NB4 (cell line): Measurements from ENCODE around the gene CNTNAP2.

Experiments
- CTCF ChIP-seq: IDR thresholded peaks from one replicate; pipeline ENCODE4 v1.5.1; 2012; ENCODE audit warnings: low read depth, low read length
- MAX ChIP-seq: IDR thresholded peaks from 2 replicates; pipeline ENCODE4 v1.6.1; 2011; ENCODE audit warnings: low read depth, low read length
- POLR2A ChIP-seq: IDR thresholded peaks from 2 replicates; pipeline ENCODE4 v1.6.1; 2011; ENCODE audit warnings: mild to moderate bottlenecking; ENCODE audit not compliant: insufficient read length; ENCODE audit errors: extremely low read depth

- no peak for TF ChIP-seq CTCF
- no peak for TF ChIP-seq MAX
- TF ChIP-seq POLR2A: no peak
Measured at GRCh38 chr7:146645383-146645976, 528.9 kb downstream of the CNTNAP2 start.
